HG03460 (cell line): ENCODE results near the gene PTER.
A peak's percentile ranks its signal among the peaks of the same experiment; 100 is the strongest.

Source experiments
- ATAC-seq: cut with Tn5 transposase; IDR thresholded peaks from one replicate; pipeline ENCODE4 v1.9.1; 2021; ENCODE audit not compliant: unreplicated experiment

PTER gene

GRCh38 chr10:16436758-16437539 lies at the start of gene PTER:
PTER (plus strand) TSS chr10:16437010; CDS start chr10:16484385, 47,375 bp downstream.
- peak; percentile 98 for ATAC-seq

GRCh38 chr10:16392531-16393069 lies 44.2 kb upstream of the PTER start:
- ATAC-seq, result no peak

- no peak for ATAC-seq
Observed at GRCh38 chr10:16393271-16393858, 43.4 kb upstream of the PTER start.

- no peak for ATAC-seq
Observed at GRCh38 chr10:16401416-16401815, 35.4 kb upstream of the PTER start.

GRCh38 chr10:16408379-16408778 lies 28.4 kb upstream of the PTER start:
- no peak for ATAC-seq

- ATAC-seq, result no peak
Observed at GRCh38 chr10:16417341-16417740, 19.5 kb upstream of the PTER start.

GRCh38 chr10:16423599-16423998 lies 13.2 kb upstream of the PTER start:
- no peak for ATAC-seq

- no peak for ATAC-seq
Observed at GRCh38 chr10:16425449-16425848, 11.4 kb upstream of the PTER start.

- no peak for ATAC-seq
Observed at GRCh38 chr10:16429539-16429938, 7.3 kb upstream of the PTER start.

GRCh38 chr10:16436367-16436757 lies 448 bp upstream of the PTER start:
- ATAC-seq, result peak; percentile 11

GRCh38 chr10:16437540-16437894 lies 707 bp downstream of the PTER start:
- ATAC-seq, result no peak

- ATAC-seq, result no peak
Observed at GRCh38 chr10:16439295-16439694, 2.5 kb downstream of the PTER start.

GRCh38 chr10:16440396-16441133 lies 3.8 kb downstream of the PTER start:
- ATAC-seq, result no peak

- no peak for ATAC-seq
Observed at GRCh38 chr10:16441173-16441840, 4.5 kb downstream of the PTER start.

- ATAC-seq, result no peak
Observed at GRCh38 chr10:16442914-16443313, 6.1 kb downstream of the PTER start.

GRCh38 chr10:16445770-16446469 lies 9.1 kb downstream of the PTER start:
- ATAC-seq, result no peak

GRCh38 chr10:16449454-16449853 lies 12.6 kb downstream of the PTER start:
- no peak for ATAC-seq

GRCh38 chr10:16458166-16458955 lies 21.6 kb downstream of the PTER start:
- no peak for ATAC-seq

GRCh38 chr10:16459423-16459939 lies 22.7 kb downstream of the PTER start:
- ATAC-seq, result no peak

- ATAC-seq, result no peak
Observed at GRCh38 chr10:16466001-16466400, 29.2 kb downstream of the PTER start.
